NCI-H2029 treated with DMSO at 0.1 percent for 48 hours (cell line): ENCODE results near the gene RUSC1.
A peak's percentile ranks its signal among the peaks of the same experiment; 100 is the strongest.
"Not testable (repeated sequence)": the region's sequence is repeated elsewhere in the genome, so short reads cannot be mapped to it uniquely, and the experiment has no call there.

Source experiments
- DNase-seq: peaks from one replicate; lab custom pipeline; 2025; lab: John Stamatoyannopoulos, UW

RUSC1 gene, protein sequence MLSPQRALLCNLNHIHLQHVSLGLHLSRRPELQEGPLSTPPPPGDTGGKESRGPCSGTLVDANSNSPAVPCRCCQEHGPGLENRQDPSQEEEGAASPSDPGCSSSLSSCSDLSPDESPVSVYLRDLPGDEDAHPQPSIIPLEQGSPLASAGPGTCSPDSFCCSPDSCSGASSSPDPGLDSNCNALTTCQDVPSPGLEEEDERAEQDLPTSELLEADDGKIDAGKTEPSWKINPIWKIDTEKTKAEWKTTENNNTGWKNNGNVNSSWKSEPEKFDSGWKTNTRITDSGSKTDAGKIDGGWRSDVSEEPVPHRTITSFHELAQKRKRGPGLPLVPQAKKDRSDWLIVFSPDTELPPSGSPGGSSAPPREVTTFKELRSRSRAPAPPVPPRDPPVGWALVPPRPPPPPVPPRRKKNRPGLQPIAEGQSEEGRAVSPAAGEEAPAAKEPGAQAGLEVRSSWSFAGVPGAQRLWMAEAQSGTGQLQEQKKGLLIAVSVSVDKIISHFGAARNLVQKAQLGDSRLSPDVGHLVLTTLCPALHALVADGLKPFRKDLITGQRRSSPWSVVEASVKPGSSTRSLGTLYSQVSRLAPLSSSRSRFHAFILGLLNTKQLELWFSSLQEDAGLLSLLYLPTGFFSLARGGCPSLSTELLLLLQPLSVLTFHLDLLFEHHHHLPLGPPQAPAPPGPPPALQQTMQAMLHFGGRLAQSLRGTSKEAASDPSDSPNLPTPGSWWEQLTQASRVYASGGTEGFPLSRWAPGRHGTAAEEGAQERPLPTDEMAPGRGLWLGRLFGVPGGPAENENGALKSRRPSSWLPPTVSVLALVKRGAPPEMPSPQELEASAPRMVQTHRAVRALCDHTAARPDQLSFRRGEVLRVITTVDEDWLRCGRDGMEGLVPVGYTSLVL

DNA sequence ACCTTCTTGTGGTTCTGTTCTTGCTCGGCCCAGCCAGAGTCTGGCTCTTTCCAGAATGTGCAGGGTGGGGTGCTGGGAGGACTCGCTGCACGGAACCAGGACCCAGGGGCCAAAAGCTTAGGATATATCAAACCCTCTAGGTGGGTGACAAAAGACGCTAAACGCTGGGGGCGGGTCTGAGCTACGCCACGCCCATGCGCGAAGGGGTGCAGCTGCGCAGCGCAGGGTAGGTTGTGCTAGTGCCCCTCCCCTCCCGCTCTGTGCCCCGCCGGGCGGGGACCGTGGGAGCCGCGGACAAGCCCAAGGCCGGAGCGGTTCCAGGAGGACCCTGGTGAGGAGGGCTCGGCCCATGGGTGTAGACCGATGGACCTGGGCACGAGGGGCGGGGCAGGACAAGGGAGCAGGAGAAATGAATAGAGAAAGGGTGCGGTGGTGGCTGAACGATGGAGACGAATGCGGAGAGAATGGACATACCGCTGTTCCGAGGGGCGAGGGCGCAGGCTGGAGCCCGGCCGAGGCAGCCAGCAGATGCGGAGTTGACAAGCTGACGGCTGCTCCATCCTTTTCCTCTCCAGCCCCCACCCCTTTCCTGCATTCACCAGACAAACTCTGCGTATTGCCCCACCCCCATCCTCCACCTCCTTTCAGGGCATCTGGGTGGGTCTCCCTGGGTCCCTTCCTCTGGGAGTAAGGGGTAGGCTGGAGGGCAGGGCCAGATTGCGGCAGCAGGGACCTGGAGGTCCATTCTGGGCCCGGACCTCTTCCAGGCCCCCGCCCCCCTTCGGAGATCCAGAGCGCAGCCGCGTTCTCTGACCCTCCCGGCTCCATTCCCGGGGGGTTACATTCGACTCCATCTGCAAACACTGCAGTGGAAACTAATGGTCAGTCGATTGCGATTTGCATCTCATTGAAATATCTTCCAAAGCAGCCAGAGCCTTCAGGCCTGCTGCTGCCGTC, at the start of gene RUSC1:
Gene RUSC1 (plus strand): TSS at position 234 of the 957 bp plus-strand sequence. CDS start 880 bp downstream, outside the sequence.
- DNase-seq = peak; percentile 38

DNA sequence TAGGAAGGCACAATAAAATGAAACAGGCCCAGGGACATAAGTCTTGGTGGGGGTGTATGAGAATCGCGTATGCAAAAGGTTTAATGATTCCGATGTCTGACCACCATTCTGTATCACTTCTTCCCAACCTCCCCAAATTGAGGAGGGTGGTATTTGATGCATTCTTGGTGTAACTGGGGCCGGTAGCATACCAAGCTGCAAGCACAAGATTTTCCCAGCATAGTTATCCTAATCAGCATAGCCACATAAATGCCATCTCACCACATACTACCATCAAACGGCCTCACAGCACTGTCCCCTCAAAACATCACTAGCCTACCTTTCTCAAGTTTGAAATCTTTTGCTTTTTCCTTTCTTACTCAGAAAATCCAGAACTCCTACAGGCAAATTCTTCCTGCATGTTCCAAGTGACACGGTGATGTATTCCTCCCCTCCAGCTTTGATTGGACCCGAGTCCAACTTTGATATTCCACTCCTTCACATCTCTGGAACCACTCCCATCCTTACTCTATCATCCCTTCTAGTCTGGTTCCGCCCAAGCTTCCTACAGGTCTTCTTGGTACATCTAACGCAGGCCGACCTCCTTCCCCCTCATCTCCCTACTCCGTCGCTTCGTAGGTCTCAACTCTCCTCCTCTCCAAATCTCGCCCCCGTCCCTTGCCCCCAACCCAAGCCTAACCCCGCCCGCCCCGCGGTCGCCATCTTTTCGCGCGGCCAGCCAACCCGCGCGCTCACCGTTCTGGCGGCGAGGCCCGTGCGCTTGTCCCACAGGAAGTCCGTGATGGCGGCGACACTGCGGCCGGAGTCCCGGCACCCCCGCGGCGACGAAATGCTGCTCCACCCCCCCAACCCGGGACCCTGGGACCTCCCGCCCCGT, 48.0 kb upstream of the RUSC1 start:
- no peak for DNase-seq

DNA sequence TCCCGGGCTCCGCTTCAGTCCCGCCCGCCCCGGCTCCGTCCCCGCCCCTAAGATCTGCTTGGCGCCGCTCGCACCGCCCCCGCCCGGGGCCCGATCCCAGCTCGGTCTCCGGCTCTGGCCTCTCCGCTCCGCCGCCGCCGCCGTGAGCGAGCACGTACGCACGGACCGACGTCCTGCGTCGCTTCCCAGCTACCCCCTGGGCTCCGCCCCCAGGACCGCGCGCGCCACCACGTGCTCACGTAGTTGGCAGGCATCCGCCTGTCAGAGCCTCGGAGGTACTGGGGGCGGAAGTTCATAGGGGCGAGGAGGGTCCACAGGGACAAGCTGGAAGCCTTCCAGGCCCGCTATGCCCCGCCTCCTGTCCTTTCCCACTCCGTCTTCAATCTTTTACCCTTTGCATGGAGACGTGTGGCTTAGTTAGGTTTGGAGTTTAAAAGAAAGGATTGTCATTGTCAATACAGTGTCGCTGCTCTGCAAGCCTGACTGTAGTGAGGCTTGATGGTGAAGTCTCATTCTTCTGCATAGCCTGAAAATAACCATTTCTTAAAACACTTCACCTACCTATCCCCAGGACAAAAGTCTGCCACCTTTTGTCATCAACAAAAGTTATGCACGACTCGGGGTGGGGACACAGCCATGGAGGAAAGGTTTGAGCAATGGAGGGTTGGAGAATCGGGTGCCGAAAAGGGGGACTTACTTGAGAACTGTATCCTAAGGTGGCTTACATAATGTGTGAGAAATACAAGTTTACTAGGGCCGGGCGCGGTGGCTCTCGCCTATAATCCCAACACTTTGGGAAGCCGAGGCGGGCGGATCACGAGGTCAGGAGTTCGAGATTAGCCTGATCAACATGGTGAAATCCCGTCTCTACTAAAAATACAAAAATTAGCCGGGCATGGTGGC, 47.1 kb upstream of the RUSC1 start, which contains the start of gene CLK2:
Gene CLK2 (minus strand): TSS at position 162 of the 903 bp plus-strand sequence. CDS start 2,527 bp downstream, outside the sequence.
- DNase-seq = peak; percentile 85

DNA sequence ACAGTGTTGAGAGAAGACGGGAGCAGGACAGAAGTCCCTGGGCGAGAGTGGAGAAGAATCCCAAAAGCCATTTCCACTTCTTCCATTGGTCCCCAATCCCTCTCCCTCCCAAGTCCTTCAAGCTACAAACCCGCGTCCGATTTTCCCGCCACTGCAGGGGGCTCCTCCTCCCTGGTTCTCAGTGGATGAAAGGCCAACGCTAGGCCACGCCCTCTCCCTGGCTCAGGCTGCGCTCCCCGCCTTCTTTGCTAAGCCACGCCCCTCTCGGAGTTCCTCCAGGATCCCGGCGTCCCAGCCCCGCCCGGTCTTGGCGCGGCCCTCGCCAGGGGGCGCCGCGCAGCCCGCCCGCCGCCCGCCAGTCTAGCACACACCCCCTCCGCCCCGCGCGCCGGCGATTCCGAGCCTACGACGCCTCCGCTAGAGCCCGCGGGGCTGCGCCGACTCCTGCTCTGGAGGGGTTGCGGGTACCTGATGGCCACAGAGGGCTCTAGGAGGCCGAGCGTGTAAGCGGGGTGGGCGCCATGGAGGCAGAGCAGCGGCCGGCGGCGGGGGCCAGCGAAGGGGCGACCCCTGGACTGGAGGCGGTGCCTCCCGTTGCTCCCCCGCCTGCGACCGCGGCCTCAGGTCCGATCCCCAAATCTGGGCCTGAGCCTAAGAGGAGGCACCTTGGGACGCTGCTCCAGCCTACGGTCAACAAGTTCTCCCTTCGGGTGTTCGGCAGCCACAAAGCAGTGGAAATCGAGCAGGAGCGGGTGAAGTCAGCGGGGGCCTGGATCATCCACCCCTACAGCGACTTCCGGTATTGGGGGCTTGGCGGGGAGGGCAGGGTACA, 43.4 kb upstream of the RUSC1 start, which contains the start of gene HCN3:
Gene HCN3 (plus strand): TSS at position 394 of the 832 bp plus-strand sequence. CDS start 128 bp downstream, at position 522.
- DNase-seq = peak; percentile 91

DNA sequence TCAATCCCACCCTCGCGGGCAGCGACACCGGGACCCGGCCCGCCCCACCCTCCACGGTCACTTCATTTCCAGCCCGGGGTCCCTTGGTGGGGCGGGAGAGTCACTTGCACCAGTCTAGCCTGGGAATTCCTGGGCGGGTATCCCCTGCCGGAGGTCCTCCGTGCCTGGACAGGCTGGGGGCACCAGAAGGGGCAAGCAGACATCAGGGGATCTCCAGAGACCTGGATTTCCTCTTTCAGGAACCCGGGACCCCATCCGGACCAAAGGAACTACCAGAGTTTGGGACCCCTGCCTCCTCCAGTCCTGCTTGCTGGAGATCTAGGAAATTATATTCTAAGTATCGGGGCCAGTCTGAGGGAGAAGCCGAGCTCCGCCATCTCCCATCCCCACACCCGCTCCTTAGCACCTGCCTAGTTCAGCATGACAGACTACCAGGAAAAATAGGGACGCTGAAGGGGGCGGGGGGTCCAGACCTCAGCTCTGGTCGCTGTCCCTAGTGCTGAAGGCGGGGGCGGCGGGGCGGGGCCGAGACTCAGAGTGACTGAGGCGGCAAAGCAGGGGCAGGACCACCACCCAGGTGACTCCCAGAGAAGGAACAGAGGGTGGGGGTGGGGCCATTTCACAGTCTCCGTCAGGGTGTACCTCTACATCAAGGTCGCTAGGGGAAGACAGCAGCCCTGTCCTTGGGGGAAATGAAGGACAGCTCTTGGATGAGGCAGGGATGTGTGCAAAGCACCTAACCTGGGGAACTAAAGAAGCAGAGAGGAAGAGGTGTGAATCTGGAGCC, 42.6 kb upstream of the RUSC1 start:
- peak; percentile 9 for DNase-seq

DNA sequence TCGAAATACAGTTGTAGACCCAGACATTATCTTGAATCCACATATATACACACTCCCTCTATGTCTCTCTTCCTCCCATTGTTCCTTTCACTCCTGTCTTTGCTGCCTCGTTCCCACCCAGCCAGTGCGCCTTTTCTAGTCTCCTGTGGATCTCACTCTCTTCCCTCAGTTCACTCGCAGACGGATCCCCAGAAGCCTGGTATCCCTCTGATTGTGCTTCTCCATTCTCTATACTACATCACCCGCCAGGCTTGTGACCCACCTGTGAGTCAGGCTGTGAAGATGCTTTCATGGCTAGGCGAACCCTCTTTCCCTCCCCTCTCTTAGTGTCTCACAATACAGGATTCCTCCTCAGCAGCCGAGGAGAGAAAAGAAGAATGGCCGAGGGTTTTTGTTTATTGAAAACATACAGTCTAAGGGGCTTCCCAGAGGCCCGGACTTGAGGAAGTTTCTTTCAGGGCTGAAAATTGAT, 42.0 kb upstream of the RUSC1 start:
- DNase-seq = no peak

DNA sequence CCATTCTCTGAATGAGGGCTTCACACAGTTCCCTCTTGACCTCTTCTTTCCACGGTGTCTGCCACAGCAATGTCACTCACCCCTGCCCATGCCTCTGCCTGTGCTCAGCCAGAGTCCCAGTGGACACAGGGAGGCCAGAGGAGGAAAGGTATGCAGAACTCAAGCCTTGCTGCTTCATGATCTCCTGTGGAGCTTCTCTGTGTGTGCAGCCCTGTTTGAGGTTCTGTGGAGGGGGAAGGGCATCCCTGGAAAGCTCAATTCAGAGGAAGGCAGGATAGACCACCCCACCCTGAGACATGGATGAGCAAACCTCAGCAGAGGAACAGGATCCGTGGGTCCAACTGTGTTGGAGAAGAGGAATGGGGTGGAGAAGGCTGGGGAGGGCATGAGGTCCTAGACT, 41.4 kb upstream of the RUSC1 start:
- no peak for DNase-seq

DNA sequence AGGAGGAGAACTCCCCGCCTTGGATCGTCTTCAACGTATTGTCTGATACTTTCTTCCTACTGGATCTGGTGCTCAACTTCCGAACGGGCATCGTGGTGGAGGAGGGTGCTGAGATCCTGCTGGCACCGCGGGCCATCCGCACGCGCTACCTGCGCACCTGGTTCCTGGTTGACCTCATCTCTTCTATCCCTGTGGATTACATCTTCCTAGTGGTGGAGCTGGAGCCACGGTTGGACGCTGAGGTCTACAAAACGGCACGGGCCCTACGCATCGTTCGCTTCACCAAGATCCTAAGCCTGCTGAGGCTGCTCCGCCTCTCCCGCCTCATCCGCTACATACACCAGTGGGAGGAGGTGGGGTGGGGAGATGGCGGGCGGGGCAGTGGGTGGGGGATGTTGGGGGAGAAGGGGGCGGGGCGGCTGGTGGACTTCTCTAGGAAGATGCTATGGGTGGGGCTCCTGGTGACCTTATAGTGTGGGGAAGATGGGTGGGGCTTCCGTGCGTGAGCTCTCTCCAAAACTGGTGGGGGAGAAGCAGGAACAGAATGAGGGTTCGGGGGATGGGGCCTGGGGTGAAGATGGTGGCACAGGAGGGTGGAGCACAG, 38.1 kb upstream of the RUSC1 start:
- DNase-seq = no peak

DNA sequence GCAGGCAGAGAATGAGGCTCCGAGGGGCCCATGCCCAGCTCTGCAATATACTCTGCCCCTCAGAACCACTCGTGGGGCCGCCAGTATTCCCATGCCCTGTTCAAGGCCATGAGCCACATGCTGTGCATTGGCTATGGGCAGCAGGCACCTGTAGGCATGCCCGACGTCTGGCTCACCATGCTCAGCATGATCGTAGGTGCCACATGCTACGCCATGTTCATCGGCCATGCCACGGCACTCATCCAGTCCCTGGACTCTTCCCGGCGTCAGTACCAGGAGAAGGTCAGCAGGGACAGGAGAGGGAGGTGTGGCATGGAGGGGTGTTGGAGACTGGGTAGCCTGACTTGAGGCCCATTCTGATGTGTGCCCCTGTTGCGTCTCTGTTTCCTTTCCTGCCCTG, 36.2 kb upstream of the RUSC1 start:
- no peak for DNase-seq

DNA sequence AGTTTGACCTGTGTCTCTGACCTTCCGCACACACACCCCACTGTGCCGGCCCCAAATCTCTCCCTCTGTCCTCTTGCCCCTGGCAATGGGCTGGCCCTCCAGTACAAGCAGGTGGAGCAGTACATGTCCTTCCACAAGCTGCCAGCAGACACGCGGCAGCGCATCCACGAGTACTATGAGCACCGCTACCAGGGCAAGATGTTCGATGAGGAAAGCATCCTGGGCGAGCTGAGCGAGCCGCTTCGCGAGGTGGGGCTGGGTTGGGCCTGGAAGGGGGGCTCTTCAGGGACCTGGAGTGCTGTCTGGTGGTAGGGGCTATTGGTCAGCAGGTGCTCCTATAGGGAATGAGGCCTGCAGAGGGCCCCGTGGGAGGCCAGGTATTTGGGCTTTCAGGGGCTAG, 35.6 kb upstream of the RUSC1 start:
- no peak for DNase-seq

DNA sequence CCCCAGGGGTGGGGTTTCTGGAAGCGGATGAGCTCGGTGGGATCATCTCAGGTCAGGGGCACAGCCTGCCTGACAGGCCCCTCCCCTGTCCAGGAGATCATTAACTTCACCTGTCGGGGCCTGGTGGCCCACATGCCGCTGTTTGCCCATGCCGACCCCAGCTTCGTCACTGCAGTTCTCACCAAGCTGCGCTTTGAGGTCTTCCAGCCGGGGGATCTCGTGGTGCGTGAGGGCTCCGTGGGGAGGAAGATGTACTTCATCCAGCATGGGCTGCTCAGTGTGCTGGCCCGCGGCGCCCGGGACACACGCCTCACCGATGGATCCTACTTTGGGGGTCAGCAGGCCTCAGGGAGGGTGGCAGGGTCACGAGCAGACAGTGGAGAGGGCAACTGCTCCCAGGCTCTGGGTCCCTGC, 35.1 kb upstream of the RUSC1 start:
- no peak for DNase-seq

DNA sequence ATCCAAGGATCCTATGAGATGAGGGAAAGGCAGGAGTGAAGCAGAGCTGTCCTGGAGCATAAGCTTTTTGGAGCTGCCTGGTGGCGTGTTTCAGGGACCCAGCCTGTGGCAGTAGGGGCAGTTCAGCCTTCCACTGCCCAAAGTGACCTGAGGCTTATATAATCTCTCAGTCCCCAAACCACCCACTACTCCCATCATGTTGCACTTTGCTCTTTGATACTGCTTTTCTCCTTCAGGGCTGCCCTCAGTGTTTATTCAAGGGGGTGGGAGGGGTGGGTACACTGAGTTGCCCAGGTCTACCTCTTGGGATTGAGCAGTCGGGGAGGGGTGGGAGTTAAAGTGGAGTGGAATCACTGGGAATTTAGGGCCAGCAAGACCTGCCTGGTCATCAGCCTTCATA, 34.1 kb upstream of the RUSC1 start:
- DNase-seq = no peak

DNA sequence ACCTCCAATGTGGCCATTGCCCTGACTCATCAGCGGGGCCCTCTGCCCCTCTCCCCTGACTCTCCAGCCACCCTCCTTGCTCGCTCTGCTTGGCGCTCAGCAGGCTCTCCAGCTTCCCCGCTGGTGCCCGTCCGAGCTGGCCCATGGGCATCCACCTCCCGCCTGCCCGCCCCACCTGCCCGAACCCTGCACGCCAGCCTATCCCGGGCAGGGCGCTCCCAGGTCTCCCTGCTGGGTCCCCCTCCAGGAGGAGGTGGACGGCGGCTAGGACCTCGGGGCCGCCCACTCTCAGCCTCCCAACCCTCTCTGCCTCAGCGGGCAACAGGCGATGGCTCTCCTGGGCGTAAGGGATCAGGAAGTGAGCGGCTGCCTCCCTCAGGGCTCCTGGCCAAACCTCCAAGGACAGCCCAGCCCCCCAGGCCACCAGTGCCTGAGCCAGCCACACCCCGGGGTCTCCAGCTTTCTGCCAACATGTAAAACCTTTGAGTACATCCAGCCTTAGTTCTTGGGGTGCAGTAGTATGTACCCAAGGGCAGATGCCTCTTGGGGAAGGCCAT, 32.6 kb upstream of the RUSC1 start:
- DNase-seq = no peak

DNA sequence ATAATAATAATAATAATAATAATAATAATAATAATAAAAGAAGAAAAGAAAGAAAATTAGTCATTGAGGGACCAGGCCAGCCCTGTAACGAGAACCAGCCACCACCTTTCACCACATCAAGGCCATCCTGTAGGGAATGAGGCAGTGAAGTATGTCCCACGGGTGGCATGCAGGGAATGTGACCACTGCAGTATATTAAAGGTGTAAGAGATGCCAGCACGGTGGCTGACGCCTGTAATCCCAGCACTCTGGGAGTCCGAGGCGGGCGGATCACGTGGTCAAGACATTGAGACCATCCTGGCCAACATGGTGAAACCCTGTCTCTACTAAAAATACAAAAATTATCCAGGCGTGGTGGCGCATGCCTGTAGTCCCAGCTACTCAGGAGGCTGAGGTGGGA, 29.7 kb upstream of the RUSC1 start:
- DNase-seq = not testable (repeated sequence)

DNA sequence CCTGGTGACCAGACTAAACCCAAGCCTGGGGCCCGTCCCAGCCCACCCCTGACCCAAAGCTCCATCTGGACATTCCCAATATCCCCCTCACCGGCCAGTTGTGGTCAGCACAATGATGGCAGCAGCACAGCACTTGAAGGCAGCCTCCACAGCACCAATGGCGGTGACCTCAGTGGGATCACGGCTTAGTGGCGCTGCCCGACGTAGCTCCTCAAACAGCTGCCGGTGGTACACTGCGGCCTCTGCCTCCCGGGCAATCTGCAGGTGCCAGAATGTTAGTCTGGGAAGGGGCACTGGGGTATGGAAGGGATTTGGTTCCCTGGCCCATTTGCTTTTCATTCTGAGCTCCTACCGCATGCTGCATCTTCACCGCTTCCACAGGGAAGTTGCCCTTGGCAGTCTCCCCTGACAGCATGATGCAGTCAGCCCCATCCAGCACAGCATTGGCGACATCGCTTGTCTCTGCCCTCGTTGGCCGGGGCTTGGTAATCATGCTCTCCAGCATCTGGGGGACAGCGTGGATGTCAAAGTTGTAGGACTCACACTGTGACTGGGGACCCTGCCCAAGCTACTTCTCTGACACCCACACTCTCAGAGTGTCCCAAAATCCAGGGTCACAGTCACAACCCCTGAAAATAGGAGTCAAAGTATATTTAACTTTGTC, 27.5 kb upstream of the RUSC1 start:
- DNase-seq = no peak

DNA sequence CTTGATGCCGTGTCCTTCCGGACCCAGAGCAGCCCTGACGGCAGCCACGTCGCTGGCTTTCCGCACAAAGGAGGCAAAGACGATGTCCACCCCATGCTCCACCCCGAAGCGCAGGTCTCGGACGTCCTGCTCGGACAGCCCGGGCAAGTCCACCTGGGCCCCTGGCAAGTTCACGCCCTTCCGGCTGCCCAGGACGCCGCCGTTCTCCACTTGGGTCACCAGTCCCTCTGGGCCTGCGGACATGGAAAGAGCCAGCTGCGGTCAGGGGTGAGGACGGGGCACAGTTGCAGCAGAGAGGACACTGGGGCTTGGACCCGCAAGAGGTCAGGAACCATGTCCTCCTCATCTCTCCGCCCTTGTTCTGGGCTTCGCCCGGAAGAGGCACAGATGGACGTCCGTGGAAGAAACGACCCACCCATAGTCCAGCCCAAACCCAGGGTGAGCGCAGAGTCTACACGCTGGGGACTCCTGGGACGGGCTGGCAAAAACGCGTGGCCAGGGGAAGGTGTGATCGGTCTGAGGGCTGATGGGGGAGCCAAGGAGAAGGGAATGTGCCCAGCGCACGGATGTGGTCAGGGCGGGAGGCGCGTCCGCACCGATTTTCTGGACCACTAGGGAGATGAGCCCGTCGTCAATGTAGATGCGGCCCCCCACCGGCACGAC, 26.0 kb upstream of the RUSC1 start:
- no peak for DNase-seq
